ENCODE data around the gene MACROD2.

Gene MACROD2

DNA sequence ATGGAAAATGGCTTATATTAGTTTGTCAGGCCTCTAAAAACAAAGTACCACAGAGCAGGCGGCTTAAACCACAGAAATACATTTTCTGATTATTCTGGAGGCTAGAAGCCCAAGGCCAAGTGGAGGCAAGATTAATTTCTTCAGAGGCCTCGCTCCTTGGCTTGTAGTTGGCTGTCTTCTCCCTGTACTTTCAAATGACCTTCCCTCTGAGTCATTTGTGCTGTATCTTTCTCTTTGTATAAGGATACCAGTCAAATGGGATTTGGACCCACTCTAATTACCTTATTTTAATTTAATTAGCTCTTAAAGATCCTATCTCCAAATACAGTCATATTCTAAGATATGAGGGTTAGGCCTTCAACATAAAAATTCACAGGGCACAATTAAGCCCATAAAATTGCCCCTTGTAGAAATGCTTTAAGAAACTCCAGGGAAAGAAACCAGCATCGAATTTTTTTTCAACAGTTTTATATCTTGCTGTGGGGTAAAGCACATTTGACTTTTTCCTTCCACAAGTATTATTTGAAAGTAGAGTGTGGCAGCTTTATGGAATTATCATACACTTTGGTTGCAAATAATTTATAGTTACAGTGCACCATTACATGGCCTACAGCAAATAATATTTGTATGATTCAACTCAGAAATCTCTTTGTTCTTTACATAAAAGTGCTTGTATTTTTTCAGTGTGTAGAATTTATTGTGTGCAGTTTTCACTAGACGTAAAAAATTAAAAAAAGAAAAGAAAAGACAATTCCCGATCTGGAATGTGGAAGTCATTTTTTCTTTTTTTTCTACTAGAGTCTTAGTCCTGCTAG, 1871.8 kb downstream of the MACROD2 start:
- DNase-seq: no peak

DNA sequence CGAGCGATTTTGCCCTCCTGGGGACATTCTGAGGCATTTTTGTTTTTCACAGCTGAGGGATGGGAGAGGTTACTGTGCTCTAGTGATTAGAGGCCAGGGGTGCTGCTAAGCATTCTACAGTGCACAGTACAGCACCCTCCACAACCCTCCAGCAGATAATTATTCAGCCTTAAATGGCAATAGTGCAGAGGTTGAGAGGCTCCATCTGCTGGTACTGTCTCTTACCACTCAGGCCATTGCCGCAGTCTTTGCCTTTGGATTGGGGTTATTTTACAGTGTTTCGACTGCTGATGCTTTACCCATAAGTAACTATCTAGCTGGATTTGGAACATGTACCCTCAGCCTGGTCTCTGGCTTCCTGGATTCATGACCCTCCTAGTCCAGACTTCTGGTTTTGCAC, 1872.6 kb downstream of the MACROD2 start:
- no peak for DNase-seq

DNA sequence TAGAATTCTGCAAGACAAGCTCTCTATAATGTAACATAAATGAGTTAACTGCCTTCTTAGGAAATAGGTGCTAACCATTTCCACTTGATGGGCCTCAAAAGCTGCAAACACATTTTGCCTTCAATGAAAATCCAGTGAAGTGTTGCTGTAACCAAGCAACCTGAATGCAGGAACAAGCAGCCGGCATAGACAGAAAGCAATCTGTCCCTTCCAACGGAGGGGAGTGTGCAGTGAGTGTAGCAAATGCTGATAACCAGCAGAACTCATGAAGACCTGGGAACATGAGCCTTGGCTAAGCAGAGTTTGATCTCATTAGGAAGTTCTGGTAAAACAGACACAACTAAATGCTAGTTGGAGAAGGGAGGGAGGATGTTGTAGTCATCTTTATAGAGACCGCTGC, 1880.1 kb downstream of the MACROD2 start:
- DNase-seq: no peak

DNA sequence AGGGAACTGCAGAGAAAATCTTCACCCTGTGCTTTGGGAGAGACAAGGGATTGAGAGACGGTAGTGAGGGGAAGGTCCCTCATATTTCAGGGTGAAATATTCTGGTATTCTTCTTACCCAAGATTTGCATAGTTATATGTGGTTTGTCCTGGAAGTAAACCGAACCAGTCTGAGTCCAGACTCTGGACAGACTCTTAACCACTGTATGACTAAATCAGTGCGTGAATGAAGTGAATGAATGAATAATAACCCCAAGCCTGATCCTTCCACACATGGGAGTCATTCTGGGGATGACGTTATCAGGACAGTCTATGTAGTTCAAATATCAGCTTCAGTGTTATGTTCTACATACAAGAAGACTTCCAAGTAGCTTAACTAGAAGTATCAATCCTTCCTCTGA, 1887.2 kb downstream of the MACROD2 start:
- DNase-seq: no peak

DNA sequence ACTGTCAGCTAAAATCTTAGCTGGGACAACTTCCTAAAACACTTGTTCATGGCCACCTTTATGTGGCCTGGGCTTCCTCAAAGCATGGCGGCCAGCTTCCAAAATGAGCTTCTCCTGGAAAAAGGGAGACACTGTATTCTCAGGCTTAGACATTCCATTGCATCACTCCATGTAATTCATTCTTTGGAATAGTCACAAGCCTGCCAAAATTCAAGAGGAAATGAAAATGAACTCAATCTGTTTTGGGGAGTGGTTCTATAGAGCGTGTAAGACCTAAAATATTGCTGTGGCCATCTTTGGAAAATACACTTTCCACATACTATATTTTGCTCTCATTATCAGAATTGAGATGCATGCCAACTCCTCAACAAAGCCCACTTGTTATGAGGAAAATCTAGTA, 1890.9 kb downstream of the MACROD2 start:
- DNase-seq: no peak

DNA sequence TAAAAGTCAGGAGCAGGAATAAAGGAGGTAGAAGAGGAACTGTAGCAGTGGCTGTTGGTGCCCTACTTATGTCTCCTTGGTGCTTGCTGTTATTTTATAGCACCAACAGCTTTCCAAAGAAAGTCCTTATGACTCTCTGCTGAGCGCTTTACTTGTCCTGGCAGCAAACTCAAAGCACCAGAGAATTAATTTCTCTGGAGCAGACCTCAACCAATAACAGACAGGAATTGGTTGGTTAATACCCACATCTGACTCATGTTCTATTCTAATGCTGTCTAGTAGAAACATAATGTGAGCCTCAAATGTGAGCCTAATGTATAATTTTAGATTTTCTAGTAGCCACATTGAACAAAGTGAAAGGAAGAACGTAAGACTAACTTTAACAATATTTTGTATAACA, 1892.1 kb downstream of the MACROD2 start:
- DNase-seq: no peak

DNA sequence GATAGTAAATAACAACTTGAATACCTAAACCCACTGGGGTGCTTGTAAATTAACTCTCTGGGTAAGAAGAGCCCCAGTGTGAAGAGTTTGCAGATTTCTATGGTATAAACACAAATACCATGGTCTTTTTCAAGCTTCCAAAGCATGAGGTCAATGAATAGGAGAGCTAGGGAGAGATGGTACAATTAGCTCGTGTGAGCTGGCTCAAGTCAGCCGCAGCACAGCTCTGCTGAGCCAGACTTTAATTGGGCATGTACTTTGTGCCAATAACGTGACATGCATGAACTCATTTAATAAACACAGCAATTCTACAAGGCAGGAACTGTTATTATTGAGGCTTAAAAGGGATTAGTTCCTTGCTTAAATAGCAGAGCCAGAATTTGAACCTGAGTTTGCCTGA, 1893.7 kb downstream of the MACROD2 start:
- no peak for DNase-seq

DNA sequence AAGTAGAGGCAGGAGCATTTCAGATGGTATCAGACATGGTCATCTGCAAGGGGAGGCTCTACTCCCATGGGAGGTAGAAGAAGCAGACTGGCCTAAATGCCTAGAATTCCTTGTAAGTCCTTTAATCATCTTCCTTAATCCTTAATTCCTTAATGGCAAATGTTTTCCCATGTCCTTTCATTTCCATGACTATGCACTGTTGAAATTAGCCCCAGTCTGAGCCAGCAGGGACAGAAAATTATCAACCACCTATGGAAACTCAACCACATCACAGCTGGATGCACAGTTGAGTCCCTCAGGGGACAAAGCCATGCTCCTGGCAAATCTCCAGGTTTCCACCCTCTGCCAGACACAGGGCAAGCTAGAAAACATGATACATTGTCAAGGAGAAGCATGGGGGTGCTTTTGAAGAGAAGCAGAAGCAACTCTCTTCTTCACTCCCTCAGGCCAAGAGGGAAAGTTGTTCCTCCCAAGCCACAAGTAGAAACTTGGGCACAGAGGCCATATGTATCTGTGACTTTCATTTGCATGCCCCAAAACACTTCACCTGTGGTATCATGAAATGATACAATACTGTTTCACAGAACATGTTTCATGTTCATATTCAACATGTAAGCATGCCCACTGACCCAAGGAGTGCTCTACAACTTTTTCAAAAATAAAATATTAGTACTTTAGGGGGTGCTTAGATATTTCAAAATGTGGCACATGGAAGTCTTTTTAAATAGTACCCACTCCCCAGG, 1894.4 kb downstream of the MACROD2 start:
- no peak for DNase-seq

DNA sequence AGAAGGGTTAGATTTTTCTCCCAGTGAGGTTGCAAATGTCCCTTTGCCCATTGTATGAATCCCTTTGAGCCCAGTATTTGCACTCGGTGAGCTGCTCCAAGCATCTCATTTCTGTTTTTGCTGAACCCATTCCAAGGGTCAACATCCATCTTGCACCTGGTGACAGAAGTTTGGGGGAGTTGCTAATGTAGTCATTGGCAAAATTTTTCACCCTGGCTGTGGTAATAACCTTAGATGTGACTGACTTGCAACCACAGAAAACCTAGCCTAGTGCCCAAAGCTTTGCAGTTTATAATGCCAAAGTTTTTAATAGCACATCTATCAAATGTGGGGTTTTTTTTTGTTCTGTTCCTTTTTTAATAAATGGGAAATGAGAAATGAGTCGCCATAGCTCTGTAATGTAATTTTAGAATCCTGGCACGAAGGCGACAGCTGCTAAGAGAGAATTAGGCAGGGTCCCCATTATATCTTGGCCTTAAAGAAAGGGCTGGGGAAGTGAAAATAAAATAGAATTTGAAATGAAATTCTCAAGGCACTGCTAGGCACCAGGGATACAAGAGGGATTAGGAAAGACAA, 1895.2 kb downstream of the MACROD2 start:
- DNase-seq: no peak

DNA sequence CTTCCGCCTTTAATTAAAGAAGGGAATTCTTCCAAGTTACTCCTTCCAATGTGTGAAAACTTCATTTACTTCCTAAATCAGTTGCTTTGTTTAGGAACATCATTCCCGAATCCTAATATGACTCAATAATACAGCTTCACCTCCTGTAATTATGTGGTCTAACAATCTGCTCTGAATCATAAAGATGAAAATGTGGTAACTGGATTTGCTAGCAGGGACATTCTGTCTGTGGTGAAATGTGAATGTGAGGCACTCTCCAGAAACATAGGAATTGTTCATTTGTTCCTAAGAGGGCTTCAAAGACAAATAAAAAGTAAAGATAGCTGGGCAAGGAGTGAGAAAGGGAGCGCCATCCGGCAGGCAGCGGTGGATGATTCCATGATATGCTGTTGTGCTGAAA, 1899.8 kb downstream of the MACROD2 start:
- DNase-seq: no peak

DNA sequence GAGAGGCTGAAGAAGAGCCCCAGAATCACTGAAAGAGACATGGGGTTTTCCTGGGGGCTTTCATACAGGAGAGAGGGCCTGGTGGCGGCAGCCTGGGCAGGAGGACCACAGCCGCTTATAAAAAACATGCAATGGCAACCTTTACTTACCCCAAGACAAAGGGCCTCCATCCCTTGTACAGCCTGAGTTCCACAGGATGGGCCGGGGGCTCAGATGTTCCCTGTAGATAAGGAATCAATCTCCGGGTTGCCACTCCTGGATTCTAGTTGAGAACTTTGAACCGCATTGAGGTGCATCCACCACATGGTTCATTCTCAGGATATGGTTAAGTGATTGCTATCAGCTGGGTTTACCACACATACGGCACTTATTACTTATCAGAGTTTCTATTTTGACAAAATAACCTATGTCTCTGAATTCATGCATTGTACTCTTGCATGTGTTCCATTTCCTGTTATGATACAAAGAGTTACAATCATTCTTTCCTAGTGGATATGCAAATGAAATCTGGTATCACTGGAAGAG, 1900.3 kb downstream of the MACROD2 start:
- DNase-seq: no peak

DNA sequence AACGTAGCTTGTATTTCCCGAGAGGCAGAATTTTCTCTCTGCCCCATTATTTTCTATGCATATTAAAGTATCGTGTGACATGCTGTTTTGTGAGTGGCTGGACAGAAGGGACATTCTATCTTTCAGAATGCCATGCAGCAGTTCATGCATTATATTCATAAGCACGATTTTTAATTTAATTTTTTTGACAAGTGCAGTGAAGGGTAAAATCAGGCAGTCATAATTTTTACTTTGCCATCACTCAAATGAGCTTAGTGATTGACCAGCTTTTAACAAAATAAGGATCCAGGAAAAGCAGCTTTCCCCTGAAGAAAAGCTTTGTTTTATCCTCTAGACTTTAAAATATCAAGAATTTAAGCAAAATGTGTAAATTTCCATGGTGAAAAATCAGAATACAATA, 1904.7 kb downstream of the MACROD2 start:
- no peak for DNase-seq

DNA sequence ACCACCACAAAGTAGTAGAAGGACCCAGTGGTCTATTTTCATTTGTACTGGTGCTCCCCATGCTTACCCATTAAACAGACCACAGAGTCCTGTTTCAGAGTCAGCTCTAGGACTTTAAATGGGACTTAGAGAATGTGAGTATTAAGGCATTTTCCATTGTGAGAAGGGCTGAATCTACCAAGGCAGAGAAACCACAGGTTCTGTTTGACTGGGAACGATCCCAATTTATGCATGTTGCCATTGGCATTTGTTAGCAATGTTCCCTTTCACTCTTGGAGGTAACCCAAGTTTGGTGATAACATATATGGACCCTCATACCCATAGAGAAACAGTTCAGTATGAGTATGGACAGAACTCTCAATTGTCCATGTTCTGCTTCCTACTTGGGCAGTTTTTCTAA, 1905.1 kb downstream of the MACROD2 start:
- DNase-seq: no peak

DNA sequence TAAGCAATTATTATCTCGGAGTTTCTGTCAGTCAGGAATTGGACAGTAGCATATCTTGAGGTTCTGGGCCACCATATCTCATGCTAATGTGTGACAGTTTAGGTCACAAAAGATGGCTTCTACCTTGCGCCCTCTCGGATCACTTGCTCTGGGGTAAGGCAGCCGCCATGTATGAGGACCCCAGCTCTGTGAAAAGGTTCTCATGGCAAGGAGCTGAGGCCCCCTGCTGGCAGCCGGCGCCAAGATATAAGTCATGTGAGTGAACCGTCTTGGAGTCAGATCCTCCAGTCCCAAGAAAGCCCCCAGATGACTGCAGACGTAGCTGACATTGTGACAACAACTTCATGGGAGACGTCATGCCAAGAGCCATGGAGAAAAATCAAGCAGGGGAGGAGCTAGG, 1907.2 kb downstream of the MACROD2 start:
- no peak for DNase-seq

DNA sequence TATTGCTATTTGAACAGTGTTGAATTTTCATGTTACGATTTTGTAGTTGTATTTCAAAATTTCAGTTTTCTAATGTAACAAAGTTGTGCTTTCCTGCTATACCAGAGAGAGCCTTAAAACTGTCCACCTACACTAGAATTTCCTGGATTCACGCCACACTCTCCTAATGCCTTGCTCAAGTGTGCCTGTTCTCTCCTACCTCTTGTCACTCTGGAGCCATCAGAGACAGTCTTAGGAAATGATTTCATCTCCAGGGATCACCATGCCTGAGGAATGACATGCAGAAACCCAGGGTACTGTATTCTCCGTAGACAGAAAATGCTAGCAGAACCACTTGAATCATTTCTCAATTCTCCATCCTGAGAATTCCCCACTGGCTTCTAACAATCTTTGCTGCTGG, 1910.3 kb downstream of the MACROD2 start:
- no peak for DNase-seq

DNA sequence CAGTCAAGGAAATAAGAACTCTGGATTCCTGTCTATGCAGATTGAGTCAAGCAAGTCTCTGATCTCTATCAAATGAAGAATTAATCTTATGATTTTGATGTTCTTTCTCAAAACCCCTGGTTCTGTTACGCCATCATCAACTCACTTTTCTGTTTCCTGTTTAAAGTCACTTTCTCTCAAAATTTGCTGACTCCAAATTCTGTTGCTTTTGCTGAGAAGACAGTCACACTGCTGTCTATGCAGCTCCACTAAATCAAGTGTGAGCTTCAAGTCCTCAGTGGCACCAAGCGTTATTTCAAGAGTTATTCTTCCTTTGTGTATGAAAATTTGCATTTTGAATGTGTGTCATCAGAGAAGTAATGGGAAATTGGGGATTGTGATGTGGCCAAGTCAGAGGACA, 1914.7 kb downstream of the MACROD2 start:
- DNase-seq: no peak

DNA sequence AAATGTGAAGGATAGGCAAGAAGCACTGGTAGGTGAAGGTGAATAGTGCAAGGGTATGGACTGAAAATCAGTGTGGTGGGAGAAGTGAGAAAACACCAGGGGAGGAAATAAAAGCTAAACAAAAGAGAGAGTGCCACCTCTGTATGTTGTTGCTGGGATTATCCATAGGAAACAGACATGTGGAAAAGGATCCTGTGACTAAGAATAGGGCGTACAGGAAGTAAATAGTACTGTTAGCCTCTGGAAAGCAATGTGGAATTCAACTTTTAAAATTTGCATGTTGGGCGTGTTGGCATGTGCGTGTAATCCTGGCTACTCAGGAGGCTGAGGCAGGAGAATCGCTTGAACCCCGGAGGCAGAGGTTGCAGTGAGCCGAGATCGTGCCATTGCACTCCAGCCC, 1916.3 kb downstream of the MACROD2 start:
- no peak for DNase-seq

DNA sequence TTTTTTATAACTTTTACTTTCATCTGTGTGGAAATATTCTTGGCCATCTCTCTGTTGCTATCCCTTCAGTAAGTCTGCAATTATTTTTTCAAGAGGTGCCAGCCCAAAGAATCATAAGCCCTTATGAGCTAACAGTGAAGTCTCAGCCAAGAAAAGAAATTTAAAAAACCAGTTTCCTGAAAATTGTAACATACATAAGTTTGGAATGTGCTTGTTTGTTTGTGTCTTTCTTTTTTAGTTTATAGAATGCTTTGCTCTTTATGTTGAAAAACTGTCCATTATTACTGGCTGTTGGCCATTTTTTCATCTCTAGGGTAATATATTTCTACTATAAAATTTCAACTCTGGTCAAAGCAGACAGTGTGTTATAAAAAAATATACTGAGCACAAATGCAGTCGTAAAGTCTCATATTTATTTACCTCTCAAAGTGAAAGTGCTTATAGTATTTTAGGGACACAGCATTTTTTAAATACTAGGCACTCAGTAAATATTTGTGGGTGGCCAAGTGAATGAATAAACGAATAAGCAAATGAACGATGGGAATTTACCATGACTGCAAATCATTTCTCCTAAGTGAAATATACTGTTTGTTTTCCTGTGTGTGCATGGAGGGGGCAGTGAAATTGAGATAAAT, 1918.2 kb downstream of the MACROD2 start:
- DNase-seq: no peak

DNA sequence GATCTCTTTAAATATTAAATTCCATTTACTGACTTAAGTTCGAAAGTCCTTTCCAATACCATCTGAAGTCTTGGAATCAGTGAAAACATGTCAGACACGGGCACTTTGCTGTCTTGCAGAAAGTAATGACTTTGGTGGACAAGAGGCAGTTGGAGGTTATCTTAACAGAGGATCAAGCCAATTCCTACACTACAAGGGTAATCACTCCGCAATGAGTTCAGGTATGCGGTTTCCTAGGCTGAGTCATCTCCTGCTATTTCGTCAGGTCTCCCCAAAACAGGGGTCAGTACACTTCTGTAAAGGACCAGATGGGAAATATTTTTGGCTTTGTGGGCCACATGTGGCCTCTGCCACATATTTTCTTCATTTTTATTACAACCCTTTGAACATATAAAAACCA, 1921.3 kb downstream of the MACROD2 start:
- no peak for DNase-seq

DNA sequence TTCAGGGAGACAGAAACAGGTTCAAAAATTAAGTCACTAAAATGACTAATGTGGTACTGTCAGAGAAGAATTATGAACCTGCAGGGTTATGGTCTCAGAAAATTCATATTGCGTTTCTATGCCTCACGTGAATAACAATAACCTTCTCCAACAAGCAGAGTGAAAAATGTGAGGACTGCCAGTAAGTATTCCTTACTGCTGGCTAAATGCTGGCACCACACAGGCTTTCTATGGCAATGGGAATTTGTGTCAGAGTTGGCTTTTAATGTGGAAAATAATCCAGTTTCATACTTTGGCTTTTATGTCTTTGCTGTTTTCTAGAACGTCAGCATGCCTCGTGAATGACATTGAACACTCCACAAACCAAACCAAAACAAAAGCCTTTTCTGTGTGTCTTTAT, 1922.0 kb downstream of the MACROD2 start:
- DNase-seq: no peak

DNA sequence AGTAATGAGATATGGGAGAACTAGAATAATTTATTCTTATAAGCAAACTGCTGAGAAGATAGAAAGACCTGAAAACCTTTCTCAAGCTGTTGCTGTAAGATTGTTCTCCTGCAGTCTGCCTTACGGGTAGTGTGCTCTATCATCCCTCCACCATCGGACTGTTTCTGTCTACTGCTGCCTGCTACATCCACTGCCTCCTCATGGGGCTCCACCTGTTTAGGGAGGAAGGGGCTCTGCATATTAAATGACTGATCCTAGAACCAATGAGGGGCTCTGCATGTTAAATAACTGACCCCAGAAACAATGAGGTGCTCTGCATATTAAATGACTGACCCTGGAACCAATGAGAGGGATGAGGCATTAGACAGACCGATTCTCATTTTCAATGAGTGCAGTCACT, 1923.3 kb downstream of the MACROD2 start:
- no peak for DNase-seq

DNA sequence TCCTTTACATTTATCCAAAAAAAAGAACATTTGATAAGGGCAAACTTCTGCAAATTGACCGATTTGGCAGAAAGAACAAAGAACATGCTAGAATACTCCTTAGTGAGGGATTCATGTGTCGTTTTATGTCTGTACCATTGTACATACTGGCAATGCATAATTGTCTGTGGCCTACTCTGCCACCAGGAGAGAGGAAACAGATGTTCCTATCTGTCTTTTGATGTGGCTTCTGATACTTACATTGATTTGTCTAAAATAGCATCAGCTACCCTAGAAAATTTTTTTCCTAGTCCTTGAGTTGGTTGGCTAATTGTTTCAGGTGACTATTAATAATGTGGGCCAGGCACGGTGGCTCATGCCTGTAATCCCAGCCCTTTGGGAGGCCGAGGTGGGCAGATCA, 1923.8 kb downstream of the MACROD2 start:
- DNase-seq: no peak

DNA sequence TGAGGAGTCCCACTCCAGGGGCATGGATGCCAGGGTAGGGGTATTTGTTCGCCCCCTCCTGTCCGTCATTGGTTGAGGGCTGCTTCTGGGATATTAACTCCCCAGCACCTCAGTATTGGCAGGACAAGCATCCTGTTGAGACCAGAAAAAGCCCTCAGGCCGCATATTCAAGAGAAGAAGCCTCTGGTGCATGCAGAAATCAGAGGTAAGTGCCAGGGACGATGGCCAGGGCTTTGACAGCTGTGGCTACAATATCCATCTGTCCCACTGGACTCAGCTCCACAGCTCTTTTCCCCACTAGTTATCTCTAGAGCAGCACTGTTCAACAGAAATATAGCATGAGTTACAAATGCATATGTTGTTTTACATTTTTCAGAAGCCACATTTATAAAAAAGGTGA, 1926.6 kb downstream of the MACROD2 start:
- DNase-seq: no peak

DNA sequence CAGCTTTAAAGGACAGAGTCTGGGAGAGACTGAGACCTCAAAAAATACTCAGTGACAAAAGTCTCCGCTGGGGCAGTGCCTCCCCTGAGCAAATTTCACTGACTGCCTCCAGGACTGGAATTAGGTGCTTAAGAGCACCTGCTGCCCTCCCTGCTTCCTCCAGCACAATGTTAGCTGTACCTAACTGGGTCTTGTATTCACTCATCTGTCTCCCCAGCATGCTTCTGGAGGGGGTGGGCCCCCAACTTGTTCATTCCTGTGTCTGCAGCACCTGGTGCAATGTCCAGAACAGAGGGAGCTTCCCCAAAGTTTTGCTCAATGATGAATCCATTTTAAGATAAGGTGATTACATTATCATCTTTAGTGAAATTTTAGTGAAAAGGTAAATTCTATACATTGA, 1927.2 kb downstream of the MACROD2 start:
- no peak for DNase-seq
